Stimulated activated CD4-positive, alpha-beta T cell treated with anti-CD3 and anti-CD28 coated beads, TNF-alpha, amount 100 ng/mL, for 4 hours (primary cell): ENCODE data around the gene LPAR6.

Experiments
- DNase-seq, 3 experiments: peaks; one replicate each; pipeline ENCODE4 v3.0.0-alpha.2; 2020; ENCODE audit warnings: low read depth in 3 of 3

The LPAR6 gene

GRCh38 chr13:48370815-48371214, 42.1 kb downstream of the LPAR6 start:
- no peak for DNase-seq

DNA sequence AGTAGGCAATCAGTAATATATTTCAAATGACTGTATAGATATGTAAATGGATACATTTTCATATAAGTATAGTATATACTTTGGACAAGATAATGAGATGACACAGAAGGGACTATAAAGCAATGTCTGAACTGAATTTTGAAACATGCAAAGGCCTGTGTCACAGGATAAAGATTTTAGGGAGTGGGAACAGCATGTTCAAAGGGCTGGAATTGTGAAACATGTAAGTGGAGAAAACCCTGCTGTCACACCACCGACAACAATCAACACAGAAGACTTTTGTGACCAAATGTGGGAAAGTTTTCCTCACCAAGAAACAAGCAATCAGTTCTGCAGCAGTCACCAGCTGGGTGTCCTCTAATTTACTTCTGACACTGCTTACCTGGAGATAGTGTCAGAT, 42.9 kb downstream of the LPAR6 start:
- DNase-seq, result no peak
